ENCODE results near the gene EFHD2. TPM values are rescaled to one million over a fixed set of nuclear protein-coding genes. Genes with fewer than 3 reads are reported as not detected.
"Not testable (repeated sequence)": the region's sequence is repeated elsewhere in the genome, so short reads cannot be mapped to it uniquely, and the experiment has no call there.

The EFHD2 gene
- total RNA-seq, 1 donor from 2014 or later: 28.7 TPM

GRCh38 chr1:15444468-15445389 is 35.0 kb downstream of the EFHD2 start:
- ATAC-seq (no peak), DNase-seq (ENCODE audit: low spot score) (no peak)
- intact Hi-C loops (cut with DNase I): no loop called here

- DNase-seq (ENCODE audit: low spot score): no peak
- intact Hi-C loops (cut with DNase I): no loop called here
- no peak for ATAC-seq
Observed at GRCh38 chr1:15445390-15446122, 35.9 kb downstream of the EFHD2 start.

GRCh38 chr1:15446212-15446611 is 36.5 kb downstream of the EFHD2 start:
- no peak for DNase-seq (ENCODE audit: low spot score)
- intact Hi-C loops (cut with DNase I): no loop called here
- no peak for ATAC-seq

- ATAC-seq: no peak
- DNase-seq (ENCODE audit: low spot score): no peak
- intact Hi-C loops (cut with DNase I): no loop called here
Observed at GRCh38 chr1:15448877-15449462, 39.3 kb downstream of the EFHD2 start.

GRCh38 chr1:15449567-15449966 is 39.9 kb downstream of the EFHD2 start:
- intact Hi-C loops (cut with DNase I): no loop called here
- ATAC-seq (no peak), DNase-seq (ENCODE audit: low spot score) (no peak)

GRCh38 chr1:15451014-15451722 is 41.5 kb downstream of the EFHD2 start:
- ATAC-seq (no peak), DNase-seq (ENCODE audit: low spot score) (no peak)

GRCh38 chr1:15452216-15452615 is 42.5 kb downstream of the EFHD2 start:
- intact Hi-C loops (cut with DNase I): no loop called here
- DNase-seq (ENCODE audit: low spot score) (no peak), ATAC-seq (no peak)

More at GRCh38 chr1:15451014-15451722, 41.5 kb downstream of the EFHD2 start:
- intact Hi-C loops (cut with DNase I): no loop called here

GRCh38 chr1:15452866-15453571 is 43.3 kb downstream of the EFHD2 start:
- no peak for ATAC-seq
- intact Hi-C loops (cut with DNase I): no loop called here
- DNase-seq (ENCODE audit: low spot score): no peak

- ATAC-seq: no peak
- no peak for DNase-seq (ENCODE audit: low spot score)
- intact Hi-C loops (cut with DNase I): no loop called here
Observed at GRCh38 chr1:15453734-15454133, 44.0 kb downstream of the EFHD2 start.

GRCh38 chr1:15454256-15454655 is 44.6 kb downstream of the EFHD2 start:
- DNase-seq (ENCODE audit: low spot score) (no peak), ATAC-seq (no peak)
- intact Hi-C loops (cut with DNase I): no loop called here

- DNase-seq (ENCODE audit: low spot score) (no peak), ATAC-seq (no peak)
- intact Hi-C loops (cut with DNase I): no loop called here
Observed at GRCh38 chr1:15455522-15455921, 45.8 kb downstream of the EFHD2 start.

- intact Hi-C loops (cut with DNase I): no loop called here
- no peak for DNase-seq (ENCODE audit: low spot score)
- ATAC-seq: no peak
Observed at GRCh38 chr1:15456313-15456954, 46.7 kb downstream of the EFHD2 start, which contains the start of gene CELA2A. Gene CELA2A (plus strand): TSS chr1:15456732. CDS start chr1:15456754, 22 bp downstream.

- no peak for ATAC-seq
- intact Hi-C loops (cut with DNase I): no loop called here
Observed at GRCh38 chr1:15457585-15457984, 47.9 kb downstream of the EFHD2 start.

GRCh38 chr1:15458388-15458787 is 48.7 kb downstream of the EFHD2 start:
- ATAC-seq; DNase-seq (ENCODE audit: low spot score); intact Hi-C loops (cut with DNase I): not testable (repeated sequence)

More at GRCh38 chr1:15457585-15457984, 47.9 kb downstream of the EFHD2 start:
- DNase-seq (ENCODE audit: low spot score): no peak

GRCh38 chr1:15459771-15460707 is 50.4 kb downstream of the EFHD2 start:
- intact Hi-C loops (cut with DNase I): no loop called here
- ATAC-seq: no peak
- DNase-seq (ENCODE audit: low spot score): no peak

- DNase-seq (ENCODE audit: low spot score) (no peak), ATAC-seq (no peak)
- intact Hi-C loops (cut with DNase I): no loop called here
Observed at GRCh38 chr1:15460708-15461095, 51.0 kb downstream of the EFHD2 start.

All from sciatic nerve (tissue), 2 donors.